Coronary artery (tissue), 2 donors: ENCODE results near the gene NUP37.
"Not testable (repeated sequence)": the region's sequence is repeated elsewhere in the genome, so short reads cannot be mapped to it uniquely, and the experiment has no call there.

Experiments
- DNase-seq: peaks from one replicate; pipeline ENCODE4 v3.0.0-alpha.2; 2017; ENCODE audit warnings: low spot score
- H3K27ac ChIP-seq, 2 donors: fragments of 200-600 bp; sonication (generic); one replicate each; pipeline ENCODE4 v1.5.1; 2016 to 2019
- H3K4me3 ChIP-seq: fragments of 200-600 bp; sonication (generic); 2 replicates; pipeline ENCODE4 v1.5.1; 2016; ENCODE audit warnings: mild to moderate bottlenecking, moderate library complexity
- TF ChIP-seq, protein P1 (sequence below): fragments of 200-600 bp; sonication (generic); IDR thresholded peaks from one replicate; pipeline ENCODE4 v1.5.1; 2019; ENCODE audit warnings: antibody characterized with exemption

Gene NUP37, protein sequence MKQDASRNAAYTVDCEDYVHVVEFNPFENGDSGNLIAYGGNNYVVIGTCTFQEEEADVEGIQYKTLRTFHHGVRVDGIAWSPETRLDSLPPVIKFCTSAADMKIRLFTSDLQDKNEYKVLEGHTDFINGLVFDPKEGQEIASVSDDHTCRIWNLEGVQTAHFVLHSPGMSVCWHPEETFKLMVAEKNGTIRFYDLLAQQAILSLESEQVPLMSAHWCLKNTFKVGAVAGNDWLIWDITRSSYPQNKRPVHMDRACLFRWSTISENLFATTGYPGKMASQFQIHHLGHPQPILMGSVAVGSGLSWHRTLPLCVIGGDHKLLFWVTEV

DNA sequence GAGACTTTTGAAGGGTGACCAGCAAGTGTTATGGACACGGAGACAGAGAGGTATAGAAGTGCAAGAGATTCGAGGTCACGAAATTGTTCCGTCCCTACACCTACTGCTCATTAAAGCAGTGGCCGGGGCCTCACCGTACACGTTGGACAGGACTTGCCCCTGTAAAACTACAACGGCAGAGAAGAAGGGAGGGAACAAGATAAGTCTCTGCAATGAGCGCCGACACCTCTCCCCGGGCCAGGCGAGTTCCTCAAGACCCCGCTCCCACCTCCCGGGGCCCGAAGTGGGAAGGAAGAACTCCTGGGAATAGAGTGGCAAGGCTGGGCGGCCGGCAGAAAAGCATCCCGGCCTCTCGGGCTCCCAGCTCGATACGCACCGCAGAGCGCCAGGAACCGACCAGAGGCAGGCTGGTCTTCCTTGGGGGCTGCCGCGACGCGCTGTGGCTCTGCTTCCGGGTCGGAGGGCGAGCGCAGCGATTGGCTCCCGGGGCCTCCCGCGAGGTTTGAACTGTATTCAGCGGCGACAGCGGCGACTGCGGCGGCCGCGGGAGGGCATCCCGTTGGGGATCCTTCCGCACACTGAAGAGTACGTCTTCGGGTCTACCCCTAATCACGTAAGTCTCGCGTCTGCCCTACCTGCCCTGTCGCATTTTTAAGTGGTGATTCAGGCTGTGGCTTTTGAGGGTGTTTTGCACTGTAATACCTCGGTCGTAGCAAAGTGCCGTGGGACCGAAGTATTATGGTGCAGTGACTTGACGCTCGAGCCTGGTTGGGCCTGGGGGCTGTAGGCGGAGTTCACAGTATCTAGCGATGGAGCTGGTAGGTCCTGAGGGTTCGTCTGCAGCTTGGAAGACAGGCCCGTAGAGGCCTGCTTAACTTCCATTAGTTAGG, at the start of gene NUP37, which contains the start of gene PARPBP:
TSS of gene NUP37 (minus strand) at position 441 of the 890 bp plus-strand sequence. CDS start 1,596 bp downstream, outside the sequence.
TSS of gene PARPBP (plus strand) at position 510 of the 890 bp plus-strand sequence. CDS start 3,706 bp downstream, outside the sequence.
- H3K27ac ChIP-seq, result peak within 1 kb of the TSS; percentile 85 to 92
- H3K4me3 ChIP-seq, result peak within 1 kb of the TSS; percentile 99
- TF ChIP-seq, protein P1, sequence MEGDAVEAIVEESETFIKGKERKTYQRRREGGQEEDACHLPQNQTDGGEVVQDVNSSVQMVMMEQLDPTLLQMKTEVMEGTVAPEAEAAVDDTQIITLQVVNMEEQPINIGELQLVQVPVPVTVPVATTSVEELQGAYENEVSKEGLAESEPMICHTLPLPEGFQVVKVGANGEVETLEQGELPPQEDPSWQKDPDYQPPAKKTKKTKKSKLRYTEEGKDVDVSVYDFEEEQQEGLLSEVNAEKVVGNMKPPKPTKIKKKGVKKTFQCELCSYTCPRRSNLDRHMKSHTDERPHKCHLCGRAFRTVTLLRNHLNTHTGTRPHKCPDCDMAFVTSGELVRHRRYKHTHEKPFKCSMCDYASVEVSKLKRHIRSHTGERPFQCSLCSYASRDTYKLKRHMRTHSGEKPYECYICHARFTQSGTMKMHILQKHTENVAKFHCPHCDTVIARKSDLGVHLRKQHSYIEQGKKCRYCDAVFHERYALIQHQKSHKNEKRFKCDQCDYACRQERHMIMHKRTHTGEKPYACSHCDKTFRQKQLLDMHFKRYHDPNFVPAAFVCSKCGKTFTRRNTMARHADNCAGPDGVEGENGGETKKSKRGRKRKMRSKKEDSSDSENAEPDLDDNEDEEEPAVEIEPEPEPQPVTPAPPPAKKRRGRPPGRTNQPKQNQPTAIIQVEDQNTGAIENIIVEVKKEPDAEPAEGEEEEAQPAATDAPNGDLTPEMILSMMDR, result no peak
- DNase-seq, result peak; percentile 90

DNA sequence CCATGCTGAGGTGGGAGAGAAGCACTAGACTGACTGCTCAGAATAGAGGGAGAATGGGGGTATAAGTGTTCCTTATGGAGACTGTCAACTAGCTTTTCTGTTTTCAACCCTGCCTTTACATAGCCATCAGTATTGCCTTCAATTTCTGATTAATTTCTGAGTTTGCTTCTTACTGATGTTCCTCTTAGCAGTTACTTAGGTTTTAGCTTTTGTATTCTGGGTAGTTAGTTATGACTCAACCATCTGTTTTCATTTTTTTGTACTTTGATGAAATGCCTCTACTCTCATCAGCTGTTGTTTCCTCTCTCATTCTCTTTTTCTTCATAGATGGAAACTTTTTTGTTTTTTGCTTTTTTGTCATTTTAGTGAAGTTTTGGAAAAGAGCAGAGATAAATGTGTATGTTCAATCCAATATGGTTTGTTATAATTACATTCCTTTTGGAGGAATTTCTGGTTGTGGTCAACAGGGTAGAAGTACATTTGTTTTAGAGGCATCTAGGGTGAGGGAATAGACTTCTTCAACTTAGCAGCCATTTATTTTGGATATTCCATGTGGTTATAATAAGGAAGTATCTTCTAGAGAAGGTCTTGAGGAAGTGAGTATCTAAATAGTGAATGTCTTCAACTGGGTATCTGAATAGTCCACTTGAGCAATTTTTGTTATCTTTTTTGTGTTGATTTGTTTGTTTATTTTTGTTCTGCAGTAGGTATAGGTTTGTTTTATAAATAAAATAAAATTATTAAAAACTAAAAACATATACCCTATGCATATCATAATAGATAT, 48.1 kb upstream of the NUP37 start:
- DNase-seq, result no peak
- H3K27ac ChIP-seq, result no peak overlapping the region
- H3K4me3 ChIP-seq, result no peak overlapping the region
- TF ChIP-seq, protein P1, result no peak

DNA sequence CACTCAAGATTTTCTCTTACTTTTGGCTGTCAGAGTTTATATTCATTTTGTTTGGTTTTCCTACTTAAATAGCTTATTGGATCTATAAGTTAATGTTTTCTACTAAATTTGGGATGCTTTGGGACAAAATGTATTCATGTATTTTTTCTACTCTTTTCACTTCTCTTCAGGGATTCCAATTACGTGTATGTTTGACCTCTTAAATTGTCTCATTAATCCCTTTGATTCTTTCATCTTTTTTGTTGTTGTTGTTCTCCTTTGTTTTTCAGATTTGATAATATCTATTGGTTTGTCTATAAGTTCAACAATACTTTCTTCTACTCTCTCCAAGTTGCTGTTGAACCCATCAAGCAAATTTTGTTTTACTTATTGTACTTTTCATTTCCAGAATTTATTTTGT, 43.5 kb upstream of the NUP37 start:
- H3K4me3 ChIP-seq, result no peak overlapping the region
- no peak for DNase-seq
- TF ChIP-seq, protein P1, result no peak
- no peak overlapping the region for H3K27ac ChIP-seq

DNA sequence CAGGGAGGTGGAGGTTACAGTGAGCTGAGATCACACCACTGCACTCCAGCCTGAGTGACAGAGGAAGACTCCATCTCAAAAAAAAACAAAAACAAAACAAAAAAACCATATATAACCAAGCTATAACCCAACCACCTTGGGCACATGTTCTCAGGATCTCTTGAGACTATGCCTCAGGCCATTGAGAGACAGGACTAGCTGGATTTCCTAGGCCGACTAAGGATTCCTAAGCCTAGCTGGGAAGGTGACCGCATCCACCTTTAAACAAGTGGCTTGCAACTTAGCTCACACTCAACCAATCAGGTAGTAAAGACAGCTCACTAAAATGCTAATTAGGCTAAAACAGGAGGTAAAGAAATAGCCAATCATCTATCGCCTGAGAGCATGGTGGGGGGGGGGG, 35.3 kb upstream of the NUP37 start:
- not testable (repeated sequence) for DNase-seq, H3K27ac ChIP-seq, H3K4me3 ChIP-seq

DNA sequence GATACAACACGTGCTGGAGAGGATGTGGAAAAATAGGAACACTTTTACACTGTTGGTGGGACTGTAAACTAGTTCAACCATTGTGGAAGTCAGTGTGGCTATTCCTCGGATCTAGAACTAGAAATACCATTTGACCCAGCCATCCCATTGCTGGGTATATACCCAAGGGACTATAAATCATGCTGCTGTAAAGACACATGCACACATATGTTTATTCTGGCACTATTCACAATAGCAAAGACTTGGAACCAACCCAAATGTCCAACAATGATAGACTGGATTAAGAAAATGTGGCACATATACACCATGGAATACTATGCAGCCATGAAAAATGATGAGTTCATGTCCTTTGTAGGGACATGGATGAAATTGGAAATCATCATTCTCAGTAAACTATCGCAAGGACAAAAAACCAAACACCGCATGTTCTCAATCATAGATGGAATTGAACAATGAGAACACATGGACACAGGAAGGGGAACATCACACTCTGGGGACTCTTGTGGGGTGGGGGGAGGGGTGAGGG, 27.2 kb upstream of the NUP37 start:
- not testable (repeated sequence) for DNase-seq, H3K4me3 ChIP-seq, H3K27ac ChIP-seq

DNA sequence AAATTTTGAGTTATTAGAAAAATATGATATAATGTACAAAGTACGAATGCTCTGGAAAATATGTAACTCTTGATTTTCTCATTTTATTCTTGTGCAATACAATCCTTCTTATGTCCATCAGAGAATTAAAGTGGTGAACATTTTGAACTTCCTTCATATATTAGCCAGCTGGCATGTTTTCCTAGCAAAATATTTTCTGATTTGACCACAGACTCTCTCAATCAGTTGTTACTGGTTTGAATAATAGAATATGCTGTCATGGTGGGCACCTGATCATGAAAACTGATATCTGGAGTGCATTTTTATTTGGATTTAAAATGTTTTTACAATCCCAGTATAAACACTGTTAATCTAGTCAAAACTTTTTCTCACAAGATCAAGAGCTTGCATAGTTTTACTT, 24.3 kb upstream of the NUP37 start:
- TF ChIP-seq, protein P1, result no peak
- H3K4me3 ChIP-seq, result no peak overlapping the region
- DNase-seq, result no peak
- H3K27ac ChIP-seq, result no peak overlapping the region

DNA sequence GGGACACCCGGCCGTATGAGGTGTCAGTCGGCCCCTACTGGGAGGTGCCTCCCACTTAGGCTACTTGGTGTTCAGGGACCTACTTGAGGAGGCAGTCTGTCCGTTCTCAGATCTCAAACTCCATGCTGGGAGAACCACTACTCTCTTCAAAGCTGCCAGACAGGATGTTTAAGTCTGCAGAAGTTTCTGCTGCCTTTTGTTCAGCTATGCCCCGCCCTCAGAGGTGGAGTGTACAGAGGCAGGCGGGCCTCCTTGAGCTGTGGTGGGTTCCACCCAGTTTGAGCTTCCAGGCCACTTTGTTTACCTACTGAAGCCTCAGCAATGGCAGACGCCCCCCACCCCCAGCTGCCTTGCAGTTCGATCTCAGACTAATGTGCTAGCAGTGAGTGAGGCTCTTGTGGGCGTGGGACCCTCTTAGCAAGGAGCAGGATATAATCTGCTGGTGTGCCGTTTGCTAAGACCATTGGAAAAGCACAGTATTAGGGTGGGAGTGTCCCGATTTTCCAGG, 23.0 kb upstream of the NUP37 start:
- H3K4me3 ChIP-seq, DNase-seq, H3K27ac ChIP-seq: not testable (repeated sequence)

DNA sequence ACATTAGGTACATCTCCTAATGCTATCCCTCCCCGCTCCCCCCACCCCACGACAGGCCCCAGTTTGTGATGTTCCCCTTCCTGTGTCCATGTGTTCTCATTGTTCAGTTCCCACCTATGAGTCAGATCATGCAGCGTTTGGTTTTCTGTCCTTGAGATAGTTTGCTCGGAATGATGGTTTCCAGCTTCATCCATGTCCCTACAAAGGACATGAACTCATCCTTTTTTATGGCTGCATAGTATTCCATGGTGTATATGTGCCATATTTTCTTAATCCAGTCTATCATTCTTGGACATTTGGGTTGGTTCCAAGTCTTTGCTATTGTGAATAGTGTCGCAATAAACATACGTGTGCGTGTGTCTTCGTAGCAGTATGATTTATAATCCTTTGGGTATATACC, 17.7 kb upstream of the NUP37 start:
- not testable (repeated sequence) for H3K27ac ChIP-seq, DNase-seq, H3K4me3 ChIP-seq

DNA sequence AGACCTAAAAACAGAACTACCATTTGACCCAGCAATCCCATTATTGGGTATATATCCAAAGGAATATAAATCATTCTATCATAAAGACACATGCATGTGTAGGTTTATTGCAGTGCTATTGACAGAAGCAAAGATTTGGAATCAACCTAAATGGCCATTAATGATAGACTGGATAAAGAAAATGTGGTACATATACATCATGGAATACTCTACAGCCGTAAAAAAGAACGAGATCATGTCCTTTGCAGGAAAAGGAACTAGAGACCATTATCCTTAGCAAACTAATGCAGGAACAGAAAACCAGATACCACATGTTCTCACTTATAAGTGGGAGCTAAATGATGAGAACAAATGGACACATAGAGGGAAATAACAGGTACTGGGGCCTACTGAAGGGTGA, 11.5 kb upstream of the NUP37 start:
- H3K4me3 ChIP-seq, H3K27ac ChIP-seq, DNase-seq: not testable (repeated sequence)

DNA sequence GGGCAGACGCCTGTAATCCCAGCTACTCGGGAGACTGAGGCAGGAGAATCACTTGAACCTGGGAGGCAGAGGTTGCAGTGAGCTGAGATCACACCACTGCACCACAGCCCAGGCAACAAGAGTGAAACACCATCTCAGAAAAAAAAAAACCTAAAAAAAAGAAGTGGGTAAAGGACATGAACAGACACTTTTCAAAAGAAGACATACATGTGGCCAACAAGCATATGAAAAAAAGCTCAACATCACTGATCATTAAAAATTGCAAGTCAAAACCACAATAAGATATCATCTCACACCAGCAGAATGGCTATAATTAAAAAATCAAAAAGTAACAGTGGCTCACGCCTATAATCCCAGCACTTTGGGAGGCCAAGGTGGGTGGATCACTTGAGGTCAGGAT, 10.8 kb upstream of the NUP37 start:
- DNase-seq, H3K27ac ChIP-seq, H3K4me3 ChIP-seq: not testable (repeated sequence)

DNA sequence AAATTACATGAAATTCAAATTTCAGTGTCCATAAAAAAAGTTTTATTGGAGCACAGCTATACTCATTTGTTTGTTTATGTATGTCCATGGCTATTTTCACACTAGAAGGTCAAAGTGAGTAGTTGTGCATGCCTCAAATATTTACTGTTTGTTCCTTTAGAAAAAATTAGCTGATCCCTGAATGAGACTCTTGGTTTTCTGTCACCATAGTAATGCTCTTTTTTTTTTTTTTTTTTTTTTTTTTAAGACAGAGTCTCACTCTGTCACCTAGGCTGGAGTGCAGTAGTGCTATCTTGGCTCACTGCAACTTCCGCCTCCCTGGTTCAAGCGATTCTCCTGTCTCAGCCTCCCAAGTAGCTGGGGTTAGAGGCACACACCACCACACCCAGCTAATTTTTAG, 1.4 kb upstream of the NUP37 start:
- not testable (repeated sequence) for H3K27ac ChIP-seq, H3K4me3 ChIP-seq, DNase-seq
